ENCODE measurements around the gene RBM33.

The RBM33 gene

DNA sequence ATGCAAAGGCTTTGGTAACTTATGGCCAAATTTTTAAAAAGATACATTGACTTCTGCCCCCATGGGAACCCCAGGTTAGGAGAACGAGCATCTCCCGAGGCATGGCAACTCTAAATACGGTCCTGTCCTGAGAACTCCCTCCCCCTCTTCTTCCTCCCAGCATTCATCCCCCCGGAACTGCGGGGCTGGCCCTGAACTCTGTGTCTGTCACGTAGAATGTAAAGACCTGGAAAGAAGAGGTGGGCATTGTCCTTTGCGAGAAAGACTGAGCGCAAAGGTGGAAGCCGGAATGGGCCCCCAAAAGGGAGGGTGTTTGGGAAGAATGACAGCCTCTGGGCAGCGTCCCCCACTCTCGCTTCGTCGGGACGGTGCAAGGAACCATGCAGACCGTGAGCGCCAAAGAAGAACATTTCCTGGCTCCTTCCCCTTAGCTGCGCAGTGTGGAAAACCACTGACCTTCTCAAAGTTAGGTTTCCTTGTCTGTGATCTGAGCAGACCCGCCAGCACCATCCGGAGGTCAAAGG is 146.8 kb downstream of the RBM33 start:
- DNase-seq (ENCODE audit: extremely low read depth in 1 of 2, low read depth in 1 of 2), result no peak

GRCh38 chr7:155791836-155792235 is 147.4 kb downstream of the RBM33 start:
- no peak for DNase-seq (ENCODE audit: extremely low read depth in 1 of 2, low read depth in 1 of 2)

GRCh38 chr7:155792315-155792960 is 148.0 kb downstream of the RBM33 start:
- no peak for DNase-seq (ENCODE audit: extremely low read depth in 1 of 2, low read depth in 1 of 2)

GRCh38 chr7:155792999-155793560 is 148.6 kb downstream of the RBM33 start:
- DNase-seq (ENCODE audit: extremely low read depth in 1 of 2, low read depth in 1 of 2), result no peak

- DNase-seq (ENCODE audit: extremely low read depth in 1 of 2, low read depth in 1 of 2), result no peak
These were observed 149.3 kb downstream of the RBM33 start for GRCh38 chr7:155793720-155794119.

- DNase-seq (ENCODE audit: extremely low read depth in 1 of 2, low read depth in 1 of 2), result no peak
These were observed 149.7 kb downstream of the RBM33 start for GRCh38 chr7:155794196-155794595.

DNA sequence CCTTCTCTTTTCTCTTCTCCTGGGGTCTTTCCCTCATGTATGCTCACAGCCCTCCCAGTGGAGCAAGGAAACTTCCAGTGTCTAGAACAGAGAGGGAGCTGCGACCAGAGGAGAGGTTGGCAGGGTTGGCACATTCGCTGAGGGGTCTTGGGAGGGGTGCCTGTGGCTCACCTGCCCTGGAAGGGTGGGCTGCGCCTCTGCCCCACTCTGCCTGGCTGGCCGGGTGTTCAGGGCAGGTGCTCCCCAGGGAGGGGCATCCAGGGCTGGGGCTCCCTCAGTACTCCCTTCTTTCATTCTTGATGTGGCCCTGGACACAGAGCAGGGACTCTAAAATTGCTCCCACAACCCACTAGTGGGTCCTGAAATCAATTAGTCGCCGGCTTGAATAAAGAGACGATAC is 150.9 kb downstream of the RBM33 start:
- DNase-seq (ENCODE audit: extremely low read depth in 1 of 2, low read depth in 1 of 2), result no peak

DNA sequence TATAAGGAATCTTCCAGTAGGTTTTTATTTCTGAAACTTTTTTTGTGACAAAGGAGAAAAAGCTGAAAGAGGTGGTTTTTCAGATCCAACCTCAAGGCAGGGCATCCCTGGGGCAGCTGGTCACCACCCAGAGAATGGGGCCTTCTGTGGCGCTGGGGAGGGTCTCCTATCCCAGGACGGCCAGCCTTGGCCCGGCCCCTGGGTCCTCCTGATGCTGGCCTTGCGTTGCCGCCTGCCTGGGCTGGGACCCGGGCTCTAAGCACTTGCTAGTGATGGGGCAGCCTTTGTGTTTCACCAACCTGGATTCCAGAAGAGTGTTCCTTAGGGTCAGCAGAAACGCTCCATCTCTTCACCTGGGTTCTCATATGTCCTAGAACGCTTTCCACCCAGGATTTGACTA is 151.5 kb downstream of the RBM33 start:
- no peak for DNase-seq (ENCODE audit: extremely low read depth in 1 of 2, low read depth in 1 of 2)

GRCh38 chr7:155796381-155797261 is 152.2 kb downstream of the RBM33 start:
- DNase-seq (ENCODE audit: extremely low read depth in 1 of 2, low read depth in 1 of 2), result peak in 1 of 2 donors; percentile 26

GRCh38 chr7:155797262-155798250 is 153.1 kb downstream of the RBM33 start:
- DNase-seq (ENCODE audit: extremely low read depth in 1 of 2, low read depth in 1 of 2), result no peak

- DNase-seq (ENCODE audit: extremely low read depth in 1 of 2, low read depth in 1 of 2), result no peak
These were observed 154.4 kb downstream of the RBM33 start for GRCh38 chr7:155798673-155799439.

DNA sequence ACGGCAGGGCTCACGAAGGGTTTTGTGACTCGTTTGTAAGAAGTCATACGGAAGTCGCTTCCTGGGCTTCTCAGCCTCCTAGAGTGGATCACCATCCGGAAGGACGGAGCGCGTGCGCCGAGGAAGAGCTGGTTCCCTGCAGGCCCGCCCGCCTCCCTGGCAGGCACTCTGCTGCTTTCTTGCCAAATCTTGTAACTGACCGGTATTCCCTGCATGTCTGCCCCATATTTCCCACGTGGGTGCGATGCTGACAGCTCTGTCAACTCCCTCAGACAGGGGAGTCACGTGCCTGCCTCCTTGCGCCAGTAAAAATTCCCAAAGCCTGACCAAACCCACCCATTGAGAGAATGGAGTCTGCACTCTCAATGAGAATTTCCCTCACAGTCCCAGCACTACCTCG is 155.1 kb downstream of the RBM33 start:
- DNase-seq (ENCODE audit: extremely low read depth in 1 of 2, low read depth in 1 of 2), result no peak

DNA sequence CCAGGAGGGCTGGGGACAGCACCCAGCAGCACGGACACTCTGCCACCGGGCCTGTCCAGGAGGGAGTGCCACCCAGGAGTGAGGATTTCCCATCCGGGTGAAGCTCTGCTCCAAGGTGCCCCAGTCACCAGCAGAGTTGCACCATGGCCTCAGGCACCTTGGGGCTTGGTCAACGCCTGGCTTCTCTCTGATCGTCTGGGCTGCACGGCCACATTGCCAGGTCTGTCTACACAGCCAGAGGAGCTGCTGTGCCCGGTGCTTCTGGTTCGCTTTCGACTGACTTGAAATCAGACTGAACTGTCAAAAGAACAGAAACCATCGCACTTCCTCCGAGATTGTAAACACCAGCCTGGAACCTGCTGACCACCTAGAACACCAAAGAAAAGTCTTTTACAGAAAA is 155.8 kb downstream of the RBM33 start:
- DNase-seq (ENCODE audit: extremely low read depth in 1 of 2, low read depth in 1 of 2), result no peak

DNA sequence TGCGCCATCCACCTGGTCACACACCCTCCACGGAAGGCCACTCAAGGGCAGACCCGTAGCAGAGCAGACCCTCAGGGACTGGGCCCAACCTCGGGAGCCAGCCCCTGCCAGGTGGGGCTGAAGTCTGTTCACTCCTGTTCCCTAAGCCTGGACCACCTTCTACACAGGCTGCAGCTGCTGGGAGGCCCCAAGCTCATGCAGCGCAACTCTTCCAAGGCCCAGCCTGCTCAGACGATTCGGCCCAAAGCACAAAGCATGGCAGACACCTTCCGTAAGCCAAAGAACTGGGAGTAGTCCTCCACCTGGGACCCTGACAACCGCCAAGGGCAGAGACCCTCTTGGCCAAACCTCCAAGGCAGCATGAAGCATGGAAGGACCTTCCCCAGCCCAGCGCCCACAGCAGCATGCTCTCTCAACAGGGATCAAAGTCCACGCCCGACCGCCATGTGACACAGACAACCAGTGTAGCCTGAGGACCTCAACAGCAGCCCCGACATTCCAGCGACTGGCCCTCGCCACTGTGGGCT is 156.3 kb downstream of the RBM33 start:
- no peak for DNase-seq (ENCODE audit: extremely low read depth in 1 of 2, low read depth in 1 of 2)

DNA sequence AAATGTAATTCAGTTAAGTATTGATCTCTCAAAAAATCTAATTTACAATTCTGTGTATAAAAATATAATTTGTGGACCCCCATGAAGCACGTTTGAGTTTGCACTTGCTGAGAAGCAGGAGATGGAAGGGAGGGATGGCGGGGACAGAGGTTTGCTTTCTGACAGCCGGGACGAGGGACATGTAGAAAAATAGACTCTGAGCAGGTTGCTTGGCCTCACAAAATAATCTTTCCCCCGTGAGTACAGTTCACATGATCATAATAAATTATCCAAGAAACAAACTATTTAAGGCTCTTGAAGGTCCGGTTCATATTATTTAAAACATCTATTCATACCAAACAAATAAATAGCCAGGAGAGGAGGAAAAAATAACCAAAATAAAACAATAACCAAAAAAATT is 157.8 kb downstream of the RBM33 start:
- DNase-seq (ENCODE audit: extremely low read depth in 1 of 2, low read depth in 1 of 2), result no peak

GRCh38 chr7:155802906-155803417 is 158.5 kb downstream of the RBM33 start:
- DNase-seq (ENCODE audit: extremely low read depth in 1 of 2, low read depth in 1 of 2), result no peak

GRCh38 chr7:155803418-155804376 is 159.2 kb downstream of the RBM33 start:
- DNase-seq (ENCODE audit: extremely low read depth in 1 of 2, low read depth in 1 of 2), result no peak

- no peak for DNase-seq (ENCODE audit: extremely low read depth in 1 of 2, low read depth in 1 of 2)
These were observed 160.0 kb downstream of the RBM33 start for GRCh38 chr7:155804431-155804831.
